C4-2B (cell line): Measurements from ENCODE around the gene NTNG1.

Experiments used
- CTCF ChIP-seq: fragments of 450-650 bp; conservative IDR thresholded peaks from 2 replicates; pipeline ENCODE4 v1.5.1; 2017; ENCODE audit warnings: mild to moderate bottlenecking
- ZFX ChIP-seq: fragments of 450-650 bp; IDR thresholded peaks from 2 replicates; pipeline ENCODE4 v1.6.1; 2017

DNA sequence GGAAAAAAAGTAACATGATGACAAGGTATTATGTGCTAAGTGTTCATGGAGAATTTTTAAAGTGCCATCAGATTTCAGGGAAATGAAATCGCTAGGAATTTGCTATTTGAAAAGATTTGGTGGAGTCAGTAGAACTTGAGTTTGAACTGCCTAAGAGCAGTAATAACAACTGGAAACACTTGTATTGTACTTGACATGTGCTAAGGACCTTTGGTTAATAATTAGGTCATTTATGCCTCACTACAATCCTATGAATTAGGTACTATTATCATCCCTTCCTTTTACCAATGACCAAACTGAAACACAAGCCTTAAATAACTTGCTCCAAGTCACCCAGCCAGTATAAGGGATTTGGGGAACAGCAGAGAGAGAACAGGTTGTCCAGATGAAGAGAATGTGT, 133.4 kb downstream of the NTNG1 start:
- TF ChIP-seq CTCF (no peak), ZFX (no peak)
